GM18951 (cell line): ENCODE results near the gene STUM.

Source experiments
- POLR2A ChIP-seq: IDR thresholded peaks from 4 replicates; pipeline ENCODE4 v1.6.1; 2011; ENCODE audit warnings: mild to moderate bottlenecking; ENCODE audit not compliant: insufficient read length, insufficient read depth; ENCODE audit errors: extremely low read depth
- in situ Hi-C: fragments of 300-500 bp; cut with MboI; formaldehyde crosslinking; loops from one replicate; pipeline ENCODE4 v1.12.0; 2022; ENCODE audit warnings: low sequenced_read_pairs, mixed read lengths, inconsistent platforms; ENCODE audit not compliant: unreplicated experiment

Gene STUM

GRCh38 chr1:226558036-226558650, 9.6 kb downstream of the STUM start:
- in situ Hi-C loops, result no loop called here
- TF ChIP-seq POLR2A, result no peak

DNA sequence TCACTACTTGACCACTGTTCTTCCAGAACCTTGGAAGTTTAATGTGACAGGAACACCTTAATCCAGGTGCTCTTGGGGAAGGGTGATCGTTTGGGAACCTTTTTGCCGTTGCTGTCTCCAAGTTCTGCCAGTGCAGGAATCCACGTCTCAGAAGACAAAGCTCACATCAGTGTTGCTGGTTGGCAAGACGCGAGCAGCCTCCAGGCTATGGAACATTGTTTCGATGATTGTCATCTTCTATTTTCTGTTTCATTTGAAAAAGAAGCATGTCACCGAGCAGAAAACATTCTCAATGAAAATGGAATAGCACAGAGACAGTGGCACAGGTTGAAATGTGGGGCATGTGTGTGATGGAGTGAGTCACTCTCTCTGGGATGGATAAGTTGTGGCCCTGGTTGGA, 11.7 kb downstream of the STUM start:
- in situ Hi-C loops, result no loop called here
- TF ChIP-seq POLR2A, result no peak

DNA sequence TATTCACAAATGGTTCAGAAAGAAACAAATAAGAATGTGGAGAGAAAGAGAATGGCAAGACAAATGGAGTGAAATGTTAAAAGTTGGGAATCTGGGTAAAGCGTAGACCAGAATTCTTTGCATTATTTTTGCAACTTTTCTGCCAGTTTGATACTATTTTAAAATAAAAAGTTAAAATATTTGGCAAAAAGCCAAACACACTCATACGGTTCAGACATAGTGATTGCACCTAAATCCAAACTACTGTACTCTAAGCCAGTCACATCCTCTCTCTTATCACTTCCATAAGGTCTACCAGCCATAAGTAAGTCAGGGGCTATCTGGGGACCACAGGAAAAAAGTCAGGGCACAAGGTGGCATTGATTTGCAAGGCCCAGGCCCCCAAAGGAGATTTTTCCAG, 14.4 kb downstream of the STUM start:
- no peak for TF ChIP-seq POLR2A
- in situ Hi-C loops, result no loop called here

DNA sequence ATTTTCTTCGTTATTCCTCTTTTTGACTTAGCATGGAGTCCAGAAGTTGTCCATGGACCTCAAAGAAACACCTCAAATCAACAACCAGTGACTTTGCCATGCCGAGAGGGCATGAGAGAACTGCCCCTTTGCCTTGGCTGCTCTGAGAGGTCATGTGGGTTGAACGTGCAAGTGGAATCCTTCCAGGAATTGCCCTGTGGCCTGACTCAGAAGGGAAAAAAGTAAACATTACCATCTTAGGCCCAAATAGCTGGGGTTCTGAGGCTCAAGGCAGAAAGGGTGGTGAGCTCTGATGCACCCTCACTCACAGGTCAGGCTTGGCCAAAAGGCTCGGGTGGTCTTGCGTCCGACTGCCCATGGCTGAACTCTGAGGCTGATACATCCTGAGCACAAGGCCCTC, 15.1 kb downstream of the STUM start:
- no peak for TF ChIP-seq POLR2A
- in situ Hi-C loops, result no loop called here

- no peak for TF ChIP-seq POLR2A
- in situ Hi-C loops, result no loop called here
Observed at GRCh38 chr1:226565476-226565875, 16.9 kb downstream of the STUM start.

- no peak for TF ChIP-seq POLR2A
- in situ Hi-C loops, result no loop called here
Observed at GRCh38 chr1:226566234-226566633, 17.7 kb downstream of the STUM start.

DNA sequence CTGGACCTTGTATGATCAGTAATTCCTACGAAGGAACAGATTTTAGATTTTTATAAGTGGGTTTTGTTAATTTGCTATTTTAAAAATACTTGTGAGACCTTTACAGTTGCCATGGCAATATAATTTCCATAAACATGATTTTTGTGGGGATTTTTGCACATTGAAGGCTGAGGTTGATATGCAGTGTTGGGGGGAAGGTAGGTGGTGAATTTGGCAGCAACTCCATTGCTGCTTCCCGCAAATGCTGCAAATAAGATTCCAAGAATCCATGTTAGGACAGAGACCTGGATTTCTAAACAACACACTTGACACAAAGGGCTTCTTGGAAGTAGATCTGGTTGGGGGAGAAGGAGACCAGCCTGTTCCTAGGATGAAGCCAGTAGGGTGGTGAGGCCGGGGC, 18.2 kb downstream of the STUM start:
- in situ Hi-C loops, result no loop called here
- TF ChIP-seq POLR2A, result no peak

DNA sequence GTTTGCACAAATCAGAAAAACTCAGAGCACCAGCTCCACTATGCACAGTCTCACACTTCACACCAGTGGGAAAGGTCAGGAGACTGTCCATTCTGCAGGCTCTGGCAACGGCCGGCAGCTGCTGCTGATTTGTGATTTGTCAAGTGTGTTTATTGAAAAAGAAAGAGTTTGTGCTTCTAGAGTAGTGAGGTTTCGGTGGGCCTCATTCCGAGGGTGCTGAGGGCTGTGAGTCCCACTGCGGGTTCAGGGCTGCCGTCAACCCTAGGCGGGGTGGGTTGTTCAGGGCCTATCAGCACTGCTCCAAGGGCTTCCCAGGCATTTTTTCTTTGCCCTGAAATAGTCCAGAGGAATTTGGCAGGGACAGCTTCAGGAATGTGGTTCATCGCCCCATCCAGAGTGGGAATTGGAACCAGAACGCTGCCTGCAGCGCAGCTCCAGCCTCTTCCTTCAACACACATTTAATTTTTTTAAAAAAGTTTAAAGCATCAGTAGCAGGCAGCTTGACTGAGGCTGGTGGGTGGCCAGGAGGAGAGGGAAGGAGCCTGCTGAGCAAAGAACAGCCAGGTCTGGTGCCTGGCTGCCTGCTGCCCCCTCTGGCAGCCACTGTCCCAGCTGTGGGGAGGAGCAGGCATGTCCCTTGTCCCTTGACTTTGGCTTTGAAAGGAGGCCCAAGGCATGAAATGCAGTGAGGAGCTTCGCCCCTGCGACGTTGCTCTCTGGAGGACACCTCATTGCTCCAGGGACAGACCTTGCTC, 19.7 kb downstream of the STUM start:
- in situ Hi-C loops, result no loop called here
- TF ChIP-seq POLR2A, result no peak

DNA sequence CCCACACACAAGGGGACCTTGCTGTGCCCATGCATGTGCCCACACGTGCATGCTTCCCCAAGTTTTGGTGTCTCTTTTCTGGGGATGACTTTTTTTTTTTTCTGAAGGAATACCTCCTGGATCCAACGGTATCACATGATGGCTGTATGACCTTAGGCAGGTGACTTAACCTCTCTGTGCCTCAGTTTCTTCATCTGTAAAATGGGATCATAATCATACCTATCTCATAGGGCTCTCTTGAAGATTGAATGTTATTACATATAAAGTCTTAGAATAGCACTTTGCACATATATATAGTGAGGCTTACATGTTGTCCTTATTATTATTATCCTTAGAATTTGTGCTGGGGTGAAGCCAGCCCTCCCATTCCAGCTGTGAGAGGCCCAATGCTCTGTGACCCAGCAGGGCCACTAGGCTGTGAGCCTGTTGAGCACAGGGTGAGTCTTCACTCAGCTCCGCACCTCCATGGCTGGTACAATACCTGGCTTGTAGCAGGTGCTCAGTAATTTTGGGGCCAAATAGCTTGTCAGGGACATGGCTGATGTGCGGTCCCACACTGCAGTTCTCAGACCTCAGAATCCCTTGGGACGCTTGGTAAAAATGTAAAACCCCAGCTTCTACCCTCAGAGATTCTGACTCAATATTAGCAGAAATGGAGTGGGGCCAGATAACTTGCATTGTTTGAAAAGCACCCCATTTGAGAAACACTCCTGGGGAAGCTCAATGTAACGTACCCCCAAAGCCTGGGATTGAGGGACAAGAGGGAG, 20.6 kb downstream of the STUM start:
- no peak for TF ChIP-seq POLR2A
- in situ Hi-C loops, result no loop called here

DNA sequence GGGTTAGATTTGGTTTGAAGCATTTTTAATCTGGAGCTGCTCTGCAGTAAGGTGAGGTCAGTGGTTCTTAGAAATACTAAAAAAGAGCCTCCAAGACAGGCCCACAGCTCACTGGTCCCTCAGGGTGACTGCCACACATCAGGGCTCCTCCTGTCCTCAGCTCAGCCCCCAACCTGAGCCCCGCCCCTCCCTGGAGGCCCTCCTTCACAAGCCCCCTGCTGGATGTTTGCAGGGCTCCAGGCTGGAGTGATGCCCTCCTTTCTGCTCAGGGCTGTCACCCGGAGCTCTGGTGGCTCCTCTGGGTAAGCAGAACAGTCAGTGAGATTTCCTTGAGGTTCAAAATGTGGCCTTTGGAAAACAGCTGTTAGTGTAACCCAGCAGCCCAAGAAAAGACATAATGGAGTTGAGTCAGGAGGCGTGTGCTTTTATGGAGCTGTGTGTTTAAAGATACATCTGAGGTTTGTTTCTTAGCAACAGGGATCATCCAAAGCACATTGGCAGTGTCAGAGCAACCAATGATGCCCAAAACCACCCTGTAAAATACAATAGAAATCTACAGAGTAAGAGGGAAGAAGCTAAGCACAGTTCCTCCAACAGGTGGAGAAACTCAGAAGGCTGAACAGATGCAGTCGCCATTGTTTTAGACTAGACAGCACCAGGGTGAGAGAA, 21.4 kb downstream of the STUM start:
- TF ChIP-seq POLR2A, result no peak
- in situ Hi-C loops, result no loop called here

GRCh38 chr1:226571893-226572292, 23.3 kb downstream of the STUM start:
- no peak for TF ChIP-seq POLR2A
- in situ Hi-C loops, result no loop called here

DNA sequence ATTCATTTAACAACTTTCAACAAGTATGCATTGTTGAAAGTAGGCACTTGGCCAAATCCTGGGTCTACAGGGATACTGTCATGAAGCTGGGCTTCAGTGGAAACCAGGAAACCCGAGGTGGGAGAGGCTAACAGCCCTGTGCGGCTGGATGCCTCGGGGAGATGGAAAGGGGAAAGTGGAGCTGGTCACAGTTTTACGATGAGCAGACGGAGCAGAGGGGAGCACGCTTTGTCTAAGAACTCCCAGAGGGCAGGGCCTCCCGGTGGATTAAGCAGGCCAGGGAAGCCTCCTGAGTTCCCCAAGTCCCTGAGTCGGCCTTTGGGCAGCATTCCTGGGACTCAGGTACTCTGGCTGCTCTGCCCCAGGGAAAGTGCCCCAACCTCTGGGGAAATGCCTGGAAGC, 23.8 kb downstream of the STUM start:
- no peak for TF ChIP-seq POLR2A
- in situ Hi-C loops, result no loop called here

- in situ Hi-C loops, result no loop called here
- TF ChIP-seq POLR2A, result no peak
Observed at GRCh38 chr1:226574044-226574443, 25.5 kb downstream of the STUM start.

GRCh38 chr1:226574591-226575435, 26.2 kb downstream of the STUM start:
- TF ChIP-seq POLR2A, result no peak
- in situ Hi-C loops, result no loop called here
